Fibroblast of lung (primary cell): Measurements from ENCODE around the gene SAPCD1. TPM values are rescaled to one million over a fixed set of nuclear protein-coding genes. Genes with fewer than 3 reads are reported as not detected.

Source experiments
- DNase-seq, 2 donors: peaks; one replicate each; pipeline versions ENCODE4 v3.0.0 to v3.0.0-alpha.2; 2010; ENCODE audit warnings: low read depth in 2 of 2
- H2AFZ ChIP-seq: 2 replicates; pipeline ENCODE4 v1.5.1; 2012; ENCODE audit warnings: low read length, control low read depth, inconsistent platforms
- H3K27ac ChIP-seq: 2 replicates; pipeline ENCODE4 v1.5.1; 2011; ENCODE audit warnings: low read length, control low read depth; ENCODE audit not compliant: insufficient read depth
- H3K27me3 ChIP-seq: 2 replicates; pipeline ENCODE4 v1.5.1; 2011; ENCODE audit warnings: mild to moderate bottlenecking, low read length; ENCODE audit not compliant: control insufficient read depth, insufficient read depth
- H3K36me3 ChIP-seq: 2 replicates; pipeline ENCODE4 v1.5.1; 2011; ENCODE audit warnings: low read length; ENCODE audit not compliant: control insufficient read depth, insufficient read depth
- H3K4me1 ChIP-seq: 2 replicates; pipeline ENCODE4 v1.5.1; 2011; ENCODE audit warnings: low read length; ENCODE audit not compliant: control insufficient read depth, insufficient read depth; ENCODE audit errors: extremely low read depth
- H3K4me2 ChIP-seq: 2 replicates; pipeline ENCODE4 v1.5.1; 2011; ENCODE audit warnings: low read length, control low read depth; ENCODE audit not compliant: insufficient read depth; ENCODE audit errors: extremely low read depth
- H3K4me3 ChIP-seq, 4 experiments: fragments of 200-600 bp in 1 of 4; sonication (generic) in 1 of 4; replicated peaks in 1 of 4; 2 replicates each; pipeline ENCODE4 v1.5.1; 2011 to 2016; ENCODE audit warnings: low read length in 4 of 4, low read depth in 3 of 4, mild to moderate bottlenecking in 3 of 4, control low read depth in 2 of 4, inconsistent platforms in 1 of 4, mixed read lengths in 1 of 4; ENCODE audit not compliant: insufficient read depth in 1 of 4; ENCODE audit errors: control extremely low read depth in 1 of 4
- H3K79me2 ChIP-seq: 2 replicates; pipeline ENCODE4 v1.5.1; 2012; ENCODE audit warnings: mild to moderate bottlenecking, low read length, inconsistent platforms; ENCODE audit not compliant: control insufficient read depth, insufficient read depth
- H3K9ac ChIP-seq: 2 replicates; pipeline ENCODE4 v1.5.1; 2011; ENCODE audit warnings: mild to moderate bottlenecking, low read length, control low read depth; ENCODE audit not compliant: insufficient read depth
- H3K9me3 ChIP-seq: 2 replicates; pipeline ENCODE4 v1.5.1; 2012; ENCODE audit warnings: low read depth, low read length; ENCODE audit not compliant: control insufficient read depth, insufficient read depth
- H4K20me1 ChIP-seq: 2 replicates; pipeline ENCODE4 v1.5.1; 2011; ENCODE audit warnings: low read length; ENCODE audit not compliant: control insufficient read depth, insufficient read depth; ENCODE audit errors: extremely low read depth
- EZH2 ChIP-seq: IDR thresholded peaks from 2 replicates; pipeline ENCODE4 v1.5.1; 2012; ENCODE audit warnings: low read length, control low read depth, mild to moderate bottlenecking; ENCODE audit errors: missing control alignments
- polyA plus RNA-seq, 2 donors: library from polyadenylated mRNA; depleted of rRNA in 1 of 2; stranded (reverse) in 1 of 2; unstranded in 1 of 2; fragments of >200 nt; gene quantifications; 2 replicates each; pipeline ENCODE4 v1.2.1, GENCODE V29; 2011 to 2012; ENCODE audit warnings: missing spikeins in 1 of 2
- total RNA-seq: library from RNA; depleted of rRNA; stranded (reverse); fragments of >200 nt; gene quantifications from 2 replicates; pipeline ENCODE4 v1.2.1, GENCODE V29; 2014
- TF ChIP-seq, protein P1 (sequence below), 2 donors: IDR thresholded peaks in 1 of 2; conservative IDR thresholded peaks in 1 of 2; 1 replicate in 1 of 2; 2 replicates in 1 of 2; pipeline ENCODE4 v1.5.1; 2011 to 2012; ENCODE audit warnings: low read length in 2 of 2, control low read depth in 1 of 2, inconsistent platforms in 1 of 2, low read depth in 1 of 2, mild to moderate bottlenecking in 1 of 2

Gene SAPCD1
- total and polyA plus RNA-seq, 2 donors (not counting 1 experiment from before 2014, with no cell fraction given), result 0.50 to 1.3 TPM

DNA sequence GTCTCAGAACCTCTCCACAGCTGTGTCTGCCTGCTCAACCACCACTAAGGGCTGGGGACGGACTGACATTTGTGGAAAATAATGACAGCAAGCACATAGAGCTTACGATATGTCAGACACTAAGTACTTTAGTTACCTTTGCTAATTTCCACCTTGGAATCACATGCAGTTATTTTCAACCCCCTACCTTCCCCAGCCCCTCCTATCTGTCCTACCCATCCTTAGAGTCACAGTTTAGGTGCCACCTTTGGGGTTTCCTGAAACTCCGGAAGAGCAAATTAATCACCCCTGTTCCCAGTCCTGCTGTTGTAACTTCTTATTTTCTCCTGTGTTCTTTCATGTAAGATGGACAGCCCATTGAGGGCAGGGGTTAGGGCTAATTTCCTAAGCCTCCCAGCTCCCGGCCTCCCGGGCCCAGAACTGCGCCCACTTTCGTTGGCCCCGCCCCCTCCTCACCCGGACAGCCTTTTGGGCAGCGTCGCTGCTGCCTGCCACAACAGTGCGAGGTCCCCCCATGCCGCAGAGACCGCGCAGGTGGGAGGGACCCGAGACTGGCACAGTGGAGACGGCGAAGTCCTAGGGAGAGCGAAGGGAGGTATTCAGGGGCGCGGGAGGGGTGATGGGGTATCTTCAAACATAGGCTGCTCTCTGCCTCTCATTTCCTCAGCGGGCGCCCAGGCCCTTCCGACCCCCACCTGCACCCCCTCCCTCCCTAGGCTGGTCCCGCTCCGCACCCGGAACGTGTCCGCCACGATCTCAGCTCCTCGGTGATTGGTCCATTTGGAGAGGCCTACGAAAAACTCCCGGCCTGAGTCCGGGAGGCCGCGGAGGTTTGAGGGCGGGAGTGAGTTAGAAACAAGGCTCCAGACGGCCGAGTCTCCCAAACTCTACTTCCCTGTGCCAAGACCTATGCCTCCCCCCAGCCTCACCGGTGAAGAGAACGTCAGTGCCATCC, 34.5 kb upstream of the SAPCD1 start:
- no peaks in the 10 kb centered on the region for H4K20me1 ChIP-seq
- no peak overlapping the region for H3K27ac ChIP-seq
- no peak for DNase-seq
- H3K9ac ChIP-seq, result peak overlapping the region; percentile 61
- peaks cover 11% of the 10 kb centered on the region for H3K4me1 ChIP-seq
- H3K9me3 ChIP-seq, result no peaks in the 10 kb centered on the region
- H3K4me2 ChIP-seq, result peak overlapping the region; percentile 99
- H3K27me3 ChIP-seq, result no peaks in the 10 kb centered on the region
- no peak overlapping the region for H2AFZ ChIP-seq
- peak overlapping the region; percentile 68 to 96 (median 82) for H3K4me3 ChIP-seq
- peaks cover 24% of the 10 kb centered on the region for H3K36me3 ChIP-seq
- TF ChIP-seq EZH2, result no peak
- TF ChIP-seq, protein P1, sequence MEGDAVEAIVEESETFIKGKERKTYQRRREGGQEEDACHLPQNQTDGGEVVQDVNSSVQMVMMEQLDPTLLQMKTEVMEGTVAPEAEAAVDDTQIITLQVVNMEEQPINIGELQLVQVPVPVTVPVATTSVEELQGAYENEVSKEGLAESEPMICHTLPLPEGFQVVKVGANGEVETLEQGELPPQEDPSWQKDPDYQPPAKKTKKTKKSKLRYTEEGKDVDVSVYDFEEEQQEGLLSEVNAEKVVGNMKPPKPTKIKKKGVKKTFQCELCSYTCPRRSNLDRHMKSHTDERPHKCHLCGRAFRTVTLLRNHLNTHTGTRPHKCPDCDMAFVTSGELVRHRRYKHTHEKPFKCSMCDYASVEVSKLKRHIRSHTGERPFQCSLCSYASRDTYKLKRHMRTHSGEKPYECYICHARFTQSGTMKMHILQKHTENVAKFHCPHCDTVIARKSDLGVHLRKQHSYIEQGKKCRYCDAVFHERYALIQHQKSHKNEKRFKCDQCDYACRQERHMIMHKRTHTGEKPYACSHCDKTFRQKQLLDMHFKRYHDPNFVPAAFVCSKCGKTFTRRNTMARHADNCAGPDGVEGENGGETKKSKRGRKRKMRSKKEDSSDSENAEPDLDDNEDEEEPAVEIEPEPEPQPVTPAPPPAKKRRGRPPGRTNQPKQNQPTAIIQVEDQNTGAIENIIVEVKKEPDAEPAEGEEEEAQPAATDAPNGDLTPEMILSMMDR (conservative IDR thresholded peaks at IDR 0.05 in 1 of 2, IDR thresholded peaks at IDR 0.05 in 1 of 2; ENCODE audit: low read depth in 1 of 2, low read length in 2 of 2), result no peak
- H3K79me2 ChIP-seq, result peaks cover 11% of the 10 kb centered on the region

DNA sequence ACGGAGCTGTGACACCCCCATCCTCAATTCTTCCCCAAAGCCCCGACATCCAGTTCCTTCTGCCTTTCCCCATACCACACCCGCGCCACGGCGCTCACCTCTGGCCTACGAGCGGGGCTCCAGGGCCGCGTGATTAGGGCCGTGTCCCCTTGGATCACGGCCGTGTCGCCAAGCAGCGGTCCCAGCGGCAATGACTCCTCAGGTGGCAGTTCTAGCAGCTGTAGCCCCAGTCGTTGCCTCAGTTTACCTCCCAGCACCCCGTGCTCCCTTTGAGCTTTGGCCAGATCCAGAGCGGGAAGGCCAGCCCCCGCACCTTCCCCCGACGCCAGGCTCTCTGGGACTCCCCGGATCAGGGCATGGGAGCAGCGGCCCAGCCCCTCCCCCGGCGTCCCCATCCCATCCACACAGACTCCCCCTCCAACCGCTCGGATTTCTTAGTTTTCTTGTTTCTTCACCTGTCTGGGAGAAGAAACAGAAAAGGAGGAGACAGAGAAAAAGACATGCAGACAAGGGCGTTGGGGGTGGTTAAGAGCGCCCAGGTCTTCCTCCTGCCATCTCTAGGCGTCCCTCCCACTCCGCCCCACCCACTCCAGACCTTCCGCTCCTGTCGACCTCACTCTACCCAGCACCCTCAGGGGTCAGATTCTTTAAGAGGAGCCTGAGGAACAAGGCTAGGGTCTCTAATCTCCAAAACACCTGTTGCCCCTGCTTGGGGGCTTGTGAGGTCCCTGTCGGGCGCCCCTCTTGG, 33.5 kb upstream of the SAPCD1 start, which contains the start of gene DDAH2:
TSS of gene DDAH2 (minus strand) at position 533 of the 748 bp plus-strand sequence. CDS start at position 395, 138 bp downstream.
- Histone ChIP-seq H3K4me1 (peaks cover 15% of the 10 kb centered on the region), H3K4me3 (peak within 1 kb of the TSS; percentile 68 to 96 (median 82)), H3K27me3 (no peaks in the 10 kb centered on the region), H3K79me2 (peaks cover 21% of the 10 kb centered on the region), H3K36me3 (peaks cover 32% of the 10 kb centered on the region), H4K20me1 (no peaks in the 10 kb centered on the region), H3K9me3 (no peaks in the 10 kb centered on the region), H3K4me2 (peak within 1 kb of the TSS; percentile 99), H3K27ac (peak within 1 kb of the TSS; percentile 76), H3K9ac (peak within 1 kb of the TSS; percentile 61), H2AFZ (peak within 1 kb of the TSS; percentile 72)
- TF ChIP-seq, protein P1 (conservative IDR thresholded peaks at IDR 0.05 in 1 of 2, IDR thresholded peaks at IDR 0.05 in 1 of 2; ENCODE audit: low read depth in 1 of 2, low read length in 2 of 2), result peak in 1 of 2 donors; percentile 33
- no peak for TF ChIP-seq EZH2
- DNase-seq, result no peak

DNA sequence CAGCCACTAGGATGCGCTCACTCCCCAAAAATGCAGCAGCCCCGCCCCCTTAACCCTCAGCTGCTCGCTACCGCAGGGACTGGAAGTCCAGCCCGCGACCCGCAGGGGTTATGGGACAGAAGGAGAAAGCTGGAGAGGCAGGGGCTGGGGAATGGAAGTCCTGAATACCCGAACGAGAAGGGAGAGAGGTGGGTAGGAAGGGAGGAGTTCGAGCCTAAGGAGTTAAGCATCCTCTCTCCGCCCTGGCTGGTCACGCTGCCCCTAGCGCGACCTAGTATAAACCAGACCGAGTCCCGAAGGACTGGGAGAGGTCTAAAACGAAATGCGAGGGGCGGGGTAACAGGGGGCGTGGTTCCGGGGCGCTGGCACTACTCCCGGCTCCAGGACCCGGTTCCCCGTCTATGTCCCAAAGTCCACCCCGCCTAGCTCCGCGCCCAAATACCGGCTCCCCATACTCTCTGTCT, 32.9 kb upstream of the SAPCD1 start:
- peaks cover 27% of the 10 kb centered on the region for H3K79me2 ChIP-seq
- no peak for TF ChIP-seq EZH2
- TF ChIP-seq, protein P1 (conservative IDR thresholded peaks at IDR 0.05 in 1 of 2, IDR thresholded peaks at IDR 0.05 in 1 of 2; ENCODE audit: low read depth in 1 of 2, low read length in 2 of 2), result peak in 1 of 2 donors; percentile 29
- DNase-seq, result peak; percentile 83 to 91
- peaks cover 19% of the 10 kb centered on the region for H3K4me1 ChIP-seq
- no peaks in the 10 kb centered on the region for H3K9me3 ChIP-seq
- no peaks in the 10 kb centered on the region for H3K27me3 ChIP-seq
- H4K20me1 ChIP-seq, result no peaks in the 10 kb centered on the region
- peak overlapping the region; percentile 76 for H3K27ac ChIP-seq
- H2AFZ ChIP-seq, result peak overlapping the region; percentile 72
- H3K4me3 ChIP-seq, result peak overlapping the region; percentile 68 to 96 (median 82)
- peak overlapping the region; percentile 99 for H3K4me2 ChIP-seq
- peaks cover 34% of the 10 kb centered on the region for H3K36me3 ChIP-seq
- H3K9ac ChIP-seq, result peak overlapping the region; percentile 61
